ENCODE measurements around the gene MRPS6. TPM values are rescaled to one million over a fixed set of nuclear protein-coding genes. Genes with fewer than 3 reads are reported as not detected.

MRPS6 gene
- total and polyA plus RNA-seq, 10 of the 15 experiments (the other 5 are each of a cell fraction or from before 2014, with no cell fraction given), result 32.5 to 232 (median 90.3) TPM

GRCh38 chr21:34130716-34130985 is 57.3 kb downstream of the MRPS6 start:
- no peaks in the 10 kb centered on the region for H3K27me3 ChIP-seq (replicated peaks in 1 of 2; ENCODE audit: control insufficient read depth in 2 of 2, insufficient read depth in 2 of 2, low read length in 1 of 2)
- intact Hi-C loops (cut with micrococcal nuclease; ENCODE audit: unreplicated experiment) (no loop called here), in situ Hi-C loops (cut with MboI) (no loop called here)
- FAIRE-seq (no peak), DNase-seq (ENCODE audit: low read depth, low spot score) (no peak), ATAC-seq (no peak)
- no peak for TF ChIP-seq SRF (IDR thresholded peaks at IDR 0.05; ENCODE audit: low read depth in 2 of 2, low read length in 2 of 2)
- no peak for TF ChIP-seq JUND (IDR thresholded peaks at IDR 0.05; ENCODE audit: low read depth, low read length)
- TF ChIP-seq PML (IDR thresholded peaks at IDR 0.05; ENCODE audit: low read length), result no peak
- no peak for TF ChIP-seq CEBPZ (IDR thresholded peaks at IDR 0.05; ENCODE audit: low read depth, low read length)
- no peak for TF ChIP-seq CUX1 (IDR thresholded peaks at IDR 0.05; ENCODE audit: insufficient replicate concordance, low read depth, low read length)
- no peak for TF ChIP-seq SMAD1 (IDR thresholded peaks at IDR 0.05; ENCODE audit: low read depth, partially characterized antibody)
- TF ChIP-seq GABPA (IDR thresholded peaks at IDR 0.05; ENCODE audit: low read depth), result no peak
- no peak for TF ChIP-seq SUPT20H (IDR thresholded peaks at IDR 0.05; ENCODE audit: borderline replicate concordance, control insufficient read depth, low read depth, low read length)
- ChIA-PET RAD21 (ENCODE audit: unreplicated experiment) (no interaction called here), POLR2A (interaction anchor here (0.6 kb wide), 1 partner anchor 16 kb away, joined by 4 read pairs; no protein-coding TSS in a partner anchor), CTCF (interaction anchor here (2.5 kb wide), 1 partner anchor 10 kb away, joined by 9 read pairs; no protein-coding TSS in a partner anchor), SMC1A (ENCODE audit: uncharacterized antibody, unreplicated experiment) (interaction anchor here (0.8 to 3.2 kb wide), 3 partner anchors 10 to 29 kb away, joined by 3 to 13 read pairs (median 6); no protein-coding TSS in a partner anchor)
- no TSS peak for BruUV-seq (replicated peaks)
- no peaks in the 10 kb centered on the region; the same call in 1 of the 2 replicates for H4K20me1 ChIP-seq (ENCODE audit: control insufficient read depth, insufficient read depth)
- H3K79me2 ChIP-seq (ENCODE audit: control insufficient read depth, insufficient read depth, low read length), result peaks cover 2% of the 10 kb centered on the region
- 95% methylated on average over 2 of the region's 2 CpGs for WGBS (ENCODE audit: insufficient coverage, insufficient replicate concordance, low lambda C conversion rate, missing lambda C conversion rate)
- H2AFZ ChIP-seq (ENCODE audit: control insufficient read depth, low read depth, low read length), result no peak overlapping the region
- peaks cover 10 to 42% of the 10 kb centered on the region in 2 experiments for H3K36me3 ChIP-seq (ENCODE audit: control insufficient read depth in 2 of 2, insufficient read depth in 2 of 2, low read length in 1 of 2)
- H3K9me3 ChIP-seq (replicated peaks; ENCODE audit: control insufficient read depth, insufficient read depth, low read length), result no peaks in the 10 kb centered on the region; the same call in 2 of the 3 replicates
- no peak overlapping the region for H3K4me2 ChIP-seq (ENCODE audit: control insufficient read depth, insufficient read depth)
- H3K27ac ChIP-seq (ENCODE audit: control insufficient read depth, insufficient read depth), result no peak overlapping the region
- H3K4me1 ChIP-seq (ENCODE audit: control insufficient read depth, insufficient read depth, low read length), result no peaks in the 10 kb centered on the region
- no peak overlapping the region for H3K4me3 ChIP-seq
- no peak overlapping the region for H3K9ac ChIP-seq (ENCODE audit: control insufficient read depth, insufficient read depth, low read length)

Measured in GM12878 (cell line).